HepG2 (cell line): ENCODE results near the gene PXYLP1. TPM values are rescaled to one million over a fixed set of nuclear protein-coding genes. Genes with fewer than 3 reads are reported as not detected.

Experiments
- CBX1 ChIP-seq: IDR thresholded peaks from one replicate; pipeline ENCODE4 v1.6.1; 2016; ENCODE audit warnings: antibody characterized with exemption, low read depth
- HDAC1 ChIP-seq: sonication (generic); formaldehyde crosslinking; IDR thresholded peaks from 2 replicates; pipeline ENCODE4 v1.5.1; 2020; ENCODE audit warnings: mild to moderate bottlenecking, missing genetic modification reagents
- HDAC2 ChIP-seq: sonication (generic); formaldehyde crosslinking; IDR thresholded peaks from 2 replicates; pipeline ENCODE4 v1.4.0; 2020; ENCODE audit warnings: missing genetic modification reagents
- MED13 ChIP-seq: sonication (generic); formaldehyde crosslinking; IDR thresholded peaks from 2 replicates; pipeline ENCODE4 v1.5.0; 2020; ENCODE audit warnings: missing genetic modification reagents
- MEF2D ChIP-seq: sonication (generic); formaldehyde crosslinking; IDR thresholded peaks from 2 replicates; pipeline ENCODE4 v1.5.1; 2020; ENCODE audit warnings: mild to moderate bottlenecking, missing genetic modification reagents
- MIER2 ChIP-seq: IDR thresholded peaks from 2 replicates; pipeline ENCODE4 v1.6.1; 2016; ENCODE audit warnings: missing biosample characterization, missing genetic modification reagents
- MXD3 ChIP-seq: IDR thresholded peaks from 2 replicates; pipeline ENCODE4 v1.6.1; 2016; ENCODE audit warnings: mild to moderate bottlenecking, missing biosample characterization, missing genetic modification reagents
- RBM39 ChIP-seq: fragments of 200-400 bp; formaldehyde crosslinking; IDR thresholded peaks from one replicate; pipeline ENCODE4 v1.6.1; 2018; ENCODE audit warnings: antibody characterized with exemption, mild to moderate bottlenecking, low read depth, low read length; ENCODE audit not compliant: poor library complexity, severe bottlenecking
- RFX5 ChIP-seq: IDR thresholded peaks from 2 replicates; pipeline ENCODE4 v1.6.1; 2011; ENCODE audit warnings: low read depth, low read length, improper control_type of control experiment
- ZNF362 ChIP-seq: sonication (generic); formaldehyde crosslinking; IDR thresholded peaks from 2 replicates; pipeline ENCODE4 v1.4.0; 2020; ENCODE audit warnings: missing genetic modification reagents, mild to moderate bottlenecking, borderline replicate concordance
- ZNF580 ChIP-seq: IDR thresholded peaks from 2 replicates; pipeline ENCODE4 v1.6.1; 2016; ENCODE audit warnings: low read depth, borderline replicate concordance
- ZNF747 ChIP-seq: sonication (generic); formaldehyde crosslinking; IDR thresholded peaks from 2 replicates; pipeline ENCODE4 v1.8.1; 2023; ENCODE audit warnings: missing genetic modification reagents, mild to moderate bottlenecking, borderline replicate concordance
- polyA plus RNA-seq, 8 experiments: library from polyadenylated mRNA; depleted of rRNA in 3 of 8; stranded (reverse) in 7 of 8; unstranded in 1 of 8; fragments of >200 nt; fragmentation: Illumina TruSeq in 4 of 8; extraction: Trizol in 4 of 8; gene quantifications; 2 replicates each; pipeline versions ENCODE4 v1.2.1 to v1.2.3, GENCODE V29; 2011 to 2016; ENCODE audit warnings: low read depth in 4 of 8, missing spikeins in 1 of 8, mixed read lengths in 1 of 8; ENCODE audit not compliant: insufficient read depth in 1 of 8
- total RNA-seq, 5 experiments: library from RNA; depleted of rRNA; stranded (reverse); fragments of >200 nt; fragmentation: Illumina TruSeq; extraction: Trizol; gene quantifications; 2 replicates each; pipeline ENCODE4 v1.2.3, GENCODE V29; 2016; ENCODE audit warnings: low read depth in 1 of 5
- TF ChIP-seq, protein P1 (sequence below): sonication (generic); formaldehyde crosslinking; IDR thresholded peaks from 2 replicates; pipeline ENCODE4 v1.4.0; 2020; ENCODE audit warnings: missing genetic modification reagents, borderline replicate concordance
- TF ChIP-seq, protein P2 (sequence below): sonication (generic); formaldehyde crosslinking; IDR thresholded peaks from 2 replicates; pipeline ENCODE4 v1.4.0; 2020; ENCODE audit warnings: mild to moderate bottlenecking, missing genetic modification reagents, borderline replicate concordance
- TF ChIP-seq, protein P3 (sequence below): sonication (generic); formaldehyde crosslinking; IDR thresholded peaks from 2 replicates; pipeline ENCODE4; 2020; ENCODE audit warnings: missing genetic modification reagents, mild to moderate bottlenecking, borderline replicate concordance

The PXYLP1 gene
- total and polyA plus RNA-seq, 2 of the 13 experiments (the other 11 are each of a cell fraction or from before 2014, with no cell fraction given) = 4.9 to 8.1 TPM

GRCh38 chr3:141235661-141236171 lies 4.1 kb downstream of the PXYLP1 start (continued):
- no peak for TF ChIP-seq RFX5
- no peak for TF ChIP-seq RBM39
- peak; percentile 44; the same call in 1 of the 2 replicates for TF ChIP-seq ZNF747 (CRISPR knock-in tag)
- TF ChIP-seq ZNF580 (CRISPR knock-in tag) = peak; percentile 20; the same call in 1 of the 2 replicates
- peak; percentile 21 for TF ChIP-seq CBX1
- peak; percentile 75; the same call in 1 of the 2 replicates for TF ChIP-seq MIER2 (CRISPR knock-in tag)
- TF ChIP-seq, protein P1, sequence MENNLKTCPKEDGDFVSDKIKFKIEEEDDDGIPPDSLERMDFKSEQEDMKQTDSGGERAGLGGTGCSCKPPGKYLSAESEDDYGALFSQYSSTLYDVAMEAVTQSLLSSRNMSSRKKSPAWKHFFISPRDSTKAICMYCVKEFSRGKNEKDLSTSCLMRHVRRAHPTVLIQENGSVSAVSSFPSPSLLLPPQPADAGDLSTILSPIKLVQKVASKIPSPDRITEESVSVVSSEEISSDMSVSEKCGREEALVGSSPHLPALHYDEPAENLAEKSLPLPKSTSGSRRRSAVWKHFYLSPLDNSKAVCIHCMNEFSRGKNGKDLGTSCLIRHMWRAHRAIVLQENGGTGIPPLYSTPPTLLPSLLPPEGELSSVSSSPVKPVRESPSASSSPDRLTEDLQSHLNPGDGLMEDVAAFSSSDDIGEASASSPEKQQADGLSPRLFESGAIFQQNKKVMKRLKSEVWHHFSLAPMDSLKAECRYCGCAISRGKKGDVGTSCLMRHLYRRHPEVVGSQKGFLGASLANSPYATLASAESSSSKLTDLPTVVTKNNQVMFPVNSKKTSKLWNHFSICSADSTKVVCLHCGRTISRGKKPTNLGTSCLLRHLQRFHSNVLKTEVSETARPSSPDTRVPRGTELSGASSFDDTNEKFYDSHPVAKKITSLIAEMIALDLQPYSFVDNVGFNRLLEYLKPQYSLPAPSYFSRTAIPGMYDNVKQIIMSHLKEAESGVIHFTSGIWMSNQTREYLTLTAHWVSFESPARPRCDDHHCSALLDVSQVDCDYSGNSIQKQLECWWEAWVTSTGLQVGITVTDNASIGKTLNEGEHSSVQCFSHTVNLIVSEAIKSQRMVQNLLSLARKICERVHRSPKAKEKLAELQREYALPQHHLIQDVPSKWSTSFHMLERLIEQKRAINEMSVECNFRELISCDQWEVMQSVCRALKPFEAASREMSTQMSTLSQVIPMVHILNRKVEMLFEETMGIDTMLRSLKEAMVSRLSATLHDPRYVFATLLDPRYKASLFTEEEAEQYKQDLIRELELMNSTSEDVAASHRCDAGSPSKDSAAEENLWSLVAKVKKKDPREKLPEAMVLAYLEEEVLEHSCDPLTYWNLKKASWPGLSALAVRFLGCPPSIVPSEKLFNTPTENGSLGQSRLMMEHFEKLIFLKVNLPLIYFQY (CRISPR knock-in tag) = peak; percentile 37; the same call in 1 of the 2 replicates
- TF ChIP-seq HDAC2 (CRISPR knock-in tag) = peak; percentile 64; the same call in 1 of the 2 replicates
- 0 out of 2 replicates have a peak, but pooled peaks have one; percentile 50 for TF ChIP-seq MXD3 (CRISPR knock-in tag)
- TF ChIP-seq MEF2D = no peak
- 0 out of 2 replicates have a peak, but pooled peaks have one; percentile 30 for TF ChIP-seq ZNF362 (CRISPR knock-in tag)
- TF ChIP-seq MED13 = no peak
- peak; percentile 53 for TF ChIP-seq HDAC1 (CRISPR knock-in tag)
- TF ChIP-seq, protein P2, sequence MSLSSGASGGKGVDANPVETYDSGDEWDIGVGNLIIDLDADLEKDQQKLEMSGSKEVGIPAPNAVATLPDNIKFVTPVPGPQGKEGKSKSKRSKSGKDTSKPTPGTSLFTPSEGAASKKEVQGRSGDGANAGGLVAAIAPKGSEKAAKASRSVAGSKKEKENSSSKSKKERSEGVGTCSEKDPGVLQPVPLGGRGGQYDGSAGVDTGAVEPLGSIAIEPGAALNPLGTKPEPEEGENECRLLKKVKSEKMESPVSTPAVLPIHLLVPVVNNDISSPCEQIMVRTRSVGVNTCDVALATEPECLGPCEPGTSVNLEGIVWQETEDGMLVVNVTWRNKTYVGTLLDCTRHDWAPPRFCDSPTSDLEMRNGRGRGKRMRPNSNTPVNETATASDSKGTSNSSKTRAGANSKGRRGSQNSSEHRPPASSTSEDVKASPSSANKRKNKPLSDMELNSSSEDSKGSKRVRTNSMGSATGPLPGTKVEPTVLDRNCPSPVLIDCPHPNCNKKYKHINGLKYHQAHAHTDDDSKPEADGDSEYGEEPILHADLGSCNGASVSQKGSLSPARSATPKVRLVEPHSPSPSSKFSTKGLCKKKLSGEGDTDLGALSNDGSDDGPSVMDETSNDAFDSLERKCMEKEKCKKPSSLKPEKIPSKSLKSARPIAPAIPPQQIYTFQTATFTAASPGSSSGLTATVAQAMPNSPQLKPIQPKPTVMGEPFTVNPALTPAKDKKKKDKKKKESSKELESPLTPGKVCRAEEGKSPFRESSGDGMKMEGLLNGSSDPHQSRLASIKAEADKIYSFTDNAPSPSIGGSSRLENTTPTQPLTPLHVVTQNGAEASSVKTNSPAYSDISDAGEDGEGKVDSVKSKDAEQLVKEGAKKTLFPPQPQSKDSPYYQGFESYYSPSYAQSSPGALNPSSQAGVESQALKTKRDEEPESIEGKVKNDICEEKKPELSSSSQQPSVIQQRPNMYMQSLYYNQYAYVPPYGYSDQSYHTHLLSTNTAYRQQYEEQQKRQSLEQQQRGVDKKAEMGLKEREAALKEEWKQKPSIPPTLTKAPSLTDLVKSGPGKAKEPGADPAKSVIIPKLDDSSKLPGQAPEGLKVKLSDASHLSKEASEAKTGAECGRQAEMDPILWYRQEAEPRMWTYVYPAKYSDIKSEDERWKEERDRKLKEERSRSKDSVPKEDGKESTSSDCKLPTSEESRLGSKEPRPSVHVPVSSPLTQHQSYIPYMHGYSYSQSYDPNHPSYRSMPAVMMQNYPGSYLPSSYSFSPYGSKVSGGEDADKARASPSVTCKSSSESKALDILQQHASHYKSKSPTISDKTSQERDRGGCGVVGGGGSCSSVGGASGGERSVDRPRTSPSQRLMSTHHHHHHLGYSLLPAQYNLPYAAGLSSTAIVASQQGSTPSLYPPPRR (CRISPR knock-in tag) = 0 out of 2 replicates have a peak, but pooled peaks have one; percentile 16
- TF ChIP-seq, protein P3, sequence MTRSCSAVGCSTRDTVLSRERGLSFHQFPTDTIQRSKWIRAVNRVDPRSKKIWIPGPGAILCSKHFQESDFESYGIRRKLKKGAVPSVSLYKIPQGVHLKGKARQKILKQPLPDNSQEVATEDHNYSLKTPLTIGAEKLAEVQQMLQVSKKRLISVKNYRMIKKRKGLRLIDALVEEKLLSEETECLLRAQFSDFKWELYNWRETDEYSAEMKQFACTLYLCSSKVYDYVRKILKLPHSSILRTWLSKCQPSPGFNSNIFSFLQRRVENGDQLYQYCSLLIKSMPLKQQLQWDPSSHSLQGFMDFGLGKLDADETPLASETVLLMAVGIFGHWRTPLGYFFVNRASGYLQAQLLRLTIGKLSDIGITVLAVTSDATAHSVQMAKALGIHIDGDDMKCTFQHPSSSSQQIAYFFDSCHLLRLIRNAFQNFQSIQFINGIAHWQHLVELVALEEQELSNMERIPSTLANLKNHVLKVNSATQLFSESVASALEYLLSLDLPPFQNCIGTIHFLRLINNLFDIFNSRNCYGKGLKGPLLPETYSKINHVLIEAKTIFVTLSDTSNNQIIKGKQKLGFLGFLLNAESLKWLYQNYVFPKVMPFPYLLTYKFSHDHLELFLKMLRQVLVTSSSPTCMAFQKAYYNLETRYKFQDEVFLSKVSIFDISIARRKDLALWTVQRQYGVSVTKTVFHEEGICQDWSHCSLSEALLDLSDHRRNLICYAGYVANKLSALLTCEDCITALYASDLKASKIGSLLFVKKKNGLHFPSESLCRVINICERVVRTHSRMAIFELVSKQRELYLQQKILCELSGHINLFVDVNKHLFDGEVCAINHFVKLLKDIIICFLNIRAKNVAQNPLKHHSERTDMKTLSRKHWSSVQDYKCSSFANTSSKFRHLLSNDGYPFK (CRISPR knock-in tag) = peak; percentile 37; the same call in 1 of the 2 replicates
